ENCODE measurements around the gene LRRC14B.
"Not testable (repeated sequence)": the region's sequence is repeated elsewhere in the genome, so short reads cannot be mapped to it uniquely, and the experiment has no call there.

The LRRC14B gene

GRCh38 chr5:219460-219863 lies 28.2 kb downstream of the LRRC14B start:
- FAIRE-seq (no peak), DNase-seq (ENCODE audit: insufficient read length) (no peak)

GRCh38 chr5:219991-220390 lies 28.7 kb downstream of the LRRC14B start:
- TF ChIP-seq POLR2A (IDR thresholded peaks at IDR 0.05; ENCODE audit: low read depth, low read length) (no peak), TAF1 (IDR thresholded peaks at IDR 0.05; ENCODE audit: borderline replicate concordance, low read depth, low read length) (no peak), POLR2AphosphoS5 (IDR thresholded peaks at IDR 0.05; ENCODE audit: low read depth, low read length) (no peak)
- DNase-seq (ENCODE audit: insufficient read length) (no peak), FAIRE-seq (no peak)

More at GRCh38 chr5:219460-219863, 28.2 kb downstream of the LRRC14B start:
- TF ChIP-seq TAF1 (IDR thresholded peaks at IDR 0.05; ENCODE audit: borderline replicate concordance, low read depth, low read length) (no peak), POLR2AphosphoS5 (IDR thresholded peaks at IDR 0.05; ENCODE audit: low read depth, low read length) (no peak), POLR2A (IDR thresholded peaks at IDR 0.05; ENCODE audit: low read depth, low read length) (no peak)

GRCh38 chr5:222951-223715 lies 31.8 kb downstream of the LRRC14B start:
- DNase-seq (ENCODE audit: insufficient read length); FAIRE-seq: not testable (repeated sequence)

GRCh38 chr5:223791-224190 lies 32.5 kb downstream of the LRRC14B start:
- FAIRE-seq (no peak), DNase-seq (ENCODE audit: insufficient read length) (no peak)
- TF ChIP-seq POLR2AphosphoS5 (IDR thresholded peaks at IDR 0.05; ENCODE audit: low read depth, low read length) = no peak
- no peak for TF ChIP-seq TAF1 (IDR thresholded peaks at IDR 0.05; ENCODE audit: borderline replicate concordance, low read depth, low read length)
- no peak for TF ChIP-seq POLR2A (IDR thresholded peaks at IDR 0.05; ENCODE audit: low read depth, low read length)

GRCh38 chr5:225334-225733 lies 34.0 kb downstream of the LRRC14B start:
- no peak for FAIRE-seq
- no peak for DNase-seq (ENCODE audit: insufficient read length)
- TF ChIP-seq POLR2A (IDR thresholded peaks at IDR 0.05; ENCODE audit: low read depth, low read length) (no peak), TAF1 (IDR thresholded peaks at IDR 0.05; ENCODE audit: borderline replicate concordance, low read depth, low read length) (no peak), POLR2AphosphoS5 (IDR thresholded peaks at IDR 0.05; ENCODE audit: low read depth, low read length) (no peak)

- DNase-seq (ENCODE audit: insufficient read length); FAIRE-seq: not testable (repeated sequence)
These were observed 36.1 kb downstream of the LRRC14B start for GRCh38 chr5:227375-227774.

GRCh38 chr5:228886-229285 lies 37.6 kb downstream of the LRRC14B start:
- FAIRE-seq (no peak), DNase-seq (ENCODE audit: insufficient read length) (no peak)
- TF ChIP-seq POLR2AphosphoS5 (IDR thresholded peaks at IDR 0.05; ENCODE audit: low read depth, low read length) (no peak), TAF1 (IDR thresholded peaks at IDR 0.05; ENCODE audit: borderline replicate concordance, low read depth, low read length) (no peak), POLR2A (IDR thresholded peaks at IDR 0.05; ENCODE audit: low read depth, low read length) (no peak)

- DNase-seq (ENCODE audit: insufficient read length) (no peak), FAIRE-seq (no peak)
- TF ChIP-seq TAF1 (IDR thresholded peaks at IDR 0.05; ENCODE audit: borderline replicate concordance, low read depth, low read length) (no peak), POLR2A (IDR thresholded peaks at IDR 0.05; ENCODE audit: low read depth, low read length) (no peak), POLR2AphosphoS5 (IDR thresholded peaks at IDR 0.05; ENCODE audit: low read depth, low read length) (no peak)
These were observed 39.4 kb downstream of the LRRC14B start for GRCh38 chr5:230711-231110.

GRCh38 chr5:231661-232060 lies 40.4 kb downstream of the LRRC14B start:
- TF ChIP-seq TAF1 (IDR thresholded peaks at IDR 0.05; ENCODE audit: borderline replicate concordance, low read depth, low read length) (no peak), POLR2A (IDR thresholded peaks at IDR 0.05; ENCODE audit: low read depth, low read length) (no peak), POLR2AphosphoS5 (IDR thresholded peaks at IDR 0.05; ENCODE audit: low read depth, low read length) (no peak)
- DNase-seq (ENCODE audit: insufficient read length) (no peak), FAIRE-seq (no peak)

GRCh38 chr5:233426-233825 lies 42.1 kb downstream of the LRRC14B start:
- not testable (repeated sequence) for FAIRE-seq; DNase-seq (ENCODE audit: insufficient read length)

GRCh38 chr5:234450-234849 lies 43.2 kb downstream of the LRRC14B start:
- TF ChIP-seq TAF1 (IDR thresholded peaks at IDR 0.05; ENCODE audit: borderline replicate concordance, low read depth, low read length) (no peak), POLR2A (IDR thresholded peaks at IDR 0.05; ENCODE audit: low read depth, low read length) (no peak), POLR2AphosphoS5 (IDR thresholded peaks at IDR 0.05; ENCODE audit: low read depth, low read length) (no peak)
- FAIRE-seq (no peak), DNase-seq (ENCODE audit: insufficient read length) (no peak)

- not testable (repeated sequence) for DNase-seq (ENCODE audit: insufficient read length); FAIRE-seq
These were observed 44.2 kb downstream of the LRRC14B start for GRCh38 chr5:235527-235926.

- DNase-seq (ENCODE audit: insufficient read length); FAIRE-seq: not testable (repeated sequence)
These were observed 46.6 kb downstream of the LRRC14B start for GRCh38 chr5:237931-238330.

- FAIRE-seq; DNase-seq (ENCODE audit: insufficient read length): not testable (repeated sequence)
These were observed 49.3 kb downstream of the LRRC14B start for GRCh38 chr5:240550-240949.

GRCh38 chr5:241045-241669 lies 49.9 kb downstream of the LRRC14B start:
- not testable (repeated sequence) for DNase-seq (ENCODE audit: insufficient read length); FAIRE-seq

GRCh38 chr5:243683-244367 lies 52.5 kb downstream of the LRRC14B start:
- FAIRE-seq; DNase-seq (ENCODE audit: insufficient read length): not testable (repeated sequence)

- FAIRE-seq = not testable (repeated sequence)
These were observed 54.4 kb downstream of the LRRC14B start for GRCh38 chr5:245717-246116.

More at GRCh38 chr5:245717-246116, 54.4 kb downstream of the LRRC14B start:
- DNase-seq (ENCODE audit: insufficient read length) = not testable (repeated sequence)
